ENCODE data around the gene TEP1. TPM values are rescaled to one million over a fixed set of nuclear protein-coding genes. Genes with fewer than 3 reads are reported as not detected.

TEP1 gene
- total RNA-seq, 2 experiments from 2014 or later, result 14.3 to 17.4 TPM

DNA sequence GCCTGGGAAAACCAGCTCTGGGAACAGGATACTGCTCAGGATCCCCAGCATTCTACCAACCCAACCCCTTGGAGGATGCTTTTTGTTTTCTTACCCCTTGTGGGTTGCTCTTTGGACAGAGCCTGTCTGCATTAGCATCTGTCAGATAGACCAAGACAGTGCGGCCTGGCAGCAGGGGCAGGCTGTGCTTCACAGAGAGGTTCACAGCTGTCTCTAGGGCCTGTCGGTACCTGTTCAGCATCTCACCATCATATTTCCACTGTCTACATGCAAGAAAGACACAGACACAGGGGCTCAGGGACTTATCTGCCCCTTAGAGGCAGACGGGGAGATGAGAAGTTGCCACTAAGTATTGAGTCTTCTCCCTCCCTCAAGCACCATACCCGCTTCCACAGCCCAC is 21.8 kb downstream of the TEP1 start:
- Histone ChIP-seq H3K4me1 (ENCODE audit: insufficient read depth, low read length) (no peaks in the 10 kb centered on the region), H3K36me3 (ENCODE audit: insufficient read depth, low read length) (peaks cover 83% of the 10 kb centered on the region), H3K9me3 (ENCODE audit: control insufficient read depth in 1 of 2, insufficient read depth in 1 of 2, low read length in 2 of 2) (no peaks in the 10 kb centered on the region), H3K27me3 (ENCODE audit: control insufficient read depth in 1 of 2, insufficient read depth in 2 of 2, low read length in 2 of 2) (no peaks in the 10 kb centered on the region), H3K4me3 (ENCODE audit: low read length) (no peak overlapping the region), H3K27ac (ENCODE audit: low read depth in 1 of 2, low read length in 2 of 2) (no peak overlapping the region)
- DNase-seq (no peak), ATAC-seq (ENCODE audit: poor library complexity) (no peak)
- TF ChIP-seq, protein P1, sequence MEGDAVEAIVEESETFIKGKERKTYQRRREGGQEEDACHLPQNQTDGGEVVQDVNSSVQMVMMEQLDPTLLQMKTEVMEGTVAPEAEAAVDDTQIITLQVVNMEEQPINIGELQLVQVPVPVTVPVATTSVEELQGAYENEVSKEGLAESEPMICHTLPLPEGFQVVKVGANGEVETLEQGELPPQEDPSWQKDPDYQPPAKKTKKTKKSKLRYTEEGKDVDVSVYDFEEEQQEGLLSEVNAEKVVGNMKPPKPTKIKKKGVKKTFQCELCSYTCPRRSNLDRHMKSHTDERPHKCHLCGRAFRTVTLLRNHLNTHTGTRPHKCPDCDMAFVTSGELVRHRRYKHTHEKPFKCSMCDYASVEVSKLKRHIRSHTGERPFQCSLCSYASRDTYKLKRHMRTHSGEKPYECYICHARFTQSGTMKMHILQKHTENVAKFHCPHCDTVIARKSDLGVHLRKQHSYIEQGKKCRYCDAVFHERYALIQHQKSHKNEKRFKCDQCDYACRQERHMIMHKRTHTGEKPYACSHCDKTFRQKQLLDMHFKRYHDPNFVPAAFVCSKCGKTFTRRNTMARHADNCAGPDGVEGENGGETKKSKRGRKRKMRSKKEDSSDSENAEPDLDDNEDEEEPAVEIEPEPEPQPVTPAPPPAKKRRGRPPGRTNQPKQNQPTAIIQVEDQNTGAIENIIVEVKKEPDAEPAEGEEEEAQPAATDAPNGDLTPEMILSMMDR (IDR thresholded peaks at IDR 0.05), result no peak
- H3K9me3 Mint-ChIP-seq, result no peaks in the 10 kb centered on the region
- intact Hi-C loops (cut with DNase I, micrococcal nuclease), result no loop called here
- POLR2A ChIA-PET, result no interaction called here
- no peaks in the 10 kb centered on the region for H3K27me3 Mint-ChIP-seq
- no peaks in the 10 kb centered on the region for H3K4me1 Mint-ChIP-seq (ENCODE audit: low read depth)
- CTCF ChIA-PET, result no interaction called here
- H3K4me3 Mint-ChIP-seq, result no peak overlapping the region
- peaks cover 88% of the 10 kb centered on the region for H3K36me3 Mint-ChIP-seq (ENCODE audit: low read depth)
- no peak overlapping the region for H3K27ac Mint-ChIP-seq

DNA sequence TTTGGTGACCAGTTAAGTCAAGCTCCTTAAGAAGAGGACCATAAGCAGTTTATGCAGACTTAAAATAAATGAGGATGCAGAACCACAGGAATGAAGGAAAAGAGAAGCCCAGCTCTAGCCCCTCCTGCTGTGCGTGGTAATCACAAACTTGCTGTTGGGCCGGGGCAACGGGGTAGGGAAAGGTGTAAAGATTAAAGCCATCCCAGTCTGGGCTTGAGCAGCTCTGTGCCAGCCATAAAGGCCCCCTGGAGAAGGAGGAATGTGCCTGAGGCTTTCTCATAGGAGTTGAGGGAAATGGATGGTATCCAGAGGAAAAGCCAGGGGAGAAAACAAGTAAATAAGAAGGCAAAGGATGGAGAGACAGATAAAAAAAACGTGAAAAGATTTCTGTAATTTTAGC is 25.1 kb downstream of the TEP1 start:
- TF ChIP-seq, protein P1 (IDR thresholded peaks at IDR 0.05), result no peak

DNA sequence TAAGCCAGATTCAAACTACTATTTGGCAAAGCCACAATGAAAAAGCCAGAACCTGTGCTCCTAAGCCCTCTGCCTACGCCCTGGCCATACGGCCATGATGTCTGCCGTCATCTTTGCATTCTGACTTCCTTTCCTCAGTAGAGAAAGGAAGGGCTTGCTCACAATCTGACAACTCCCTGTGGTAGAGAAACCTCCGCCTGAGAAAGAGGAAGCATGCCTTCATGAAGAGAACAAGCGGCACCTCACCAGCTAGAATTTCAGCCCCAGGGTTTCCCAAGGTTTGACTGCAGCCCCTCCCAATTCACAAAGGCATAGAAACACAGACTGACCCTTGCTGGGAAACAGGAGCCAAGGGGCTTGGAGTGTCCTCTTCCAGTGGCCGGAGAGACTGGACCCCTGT is 25.7 kb downstream of the TEP1 start:
- CTCF ChIA-PET, result no interaction called here

More for the DNA sequence above, 25.1 kb downstream of the TEP1 start:
- Mint-ChIP-seq H3K9me3 (no peaks in the 10 kb centered on the region), H3K4me3 (no peak overlapping the region), H3K4me1 (ENCODE audit: low read depth) (no peaks in the 10 kb centered on the region), H3K27me3 (no peaks in the 10 kb centered on the region), H3K27ac (no peak overlapping the region), H3K36me3 (ENCODE audit: low read depth) (peaks cover 95% of the 10 kb centered on the region)
- H3K27ac ChIP-seq (ENCODE audit: low read depth in 1 of 2, low read length in 2 of 2), result no peak overlapping the region
- H3K4me1 ChIP-seq (ENCODE audit: insufficient read depth, low read length), result no peaks in the 10 kb centered on the region
- DNase-seq (no peak), ATAC-seq (ENCODE audit: poor library complexity) (no peak)
- no peak overlapping the region for H3K4me3 ChIP-seq (ENCODE audit: low read length)
- intact Hi-C loops (cut with DNase I, micrococcal nuclease), result no loop called here
- peaks cover 88% of the 10 kb centered on the region for H3K36me3 ChIP-seq (ENCODE audit: insufficient read depth, low read length)
- ChIA-PET CTCF (no interaction called here), POLR2A (no interaction called here)
- H3K27me3 ChIP-seq (ENCODE audit: control insufficient read depth in 1 of 2, insufficient read depth in 2 of 2, low read length in 2 of 2), result no peaks in the 10 kb centered on the region
- no peaks in the 10 kb centered on the region for H3K9me3 ChIP-seq (ENCODE audit: control insufficient read depth in 1 of 2, insufficient read depth in 1 of 2, low read length in 2 of 2)

More for the DNA sequence above, 25.7 kb downstream of the TEP1 start:
- no peak for ATAC-seq (ENCODE audit: poor library complexity)
- no peak overlapping the region for H3K27ac ChIP-seq (ENCODE audit: low read depth in 1 of 2, low read length in 2 of 2)
- H3K27ac Mint-ChIP-seq, result no peak overlapping the region
- no peaks in the 10 kb centered on the region for H3K4me1 ChIP-seq (ENCODE audit: insufficient read depth, low read length)
- H3K36me3 Mint-ChIP-seq (ENCODE audit: low read depth), result peaks cover 97% of the 10 kb centered on the region
- H3K4me3 ChIP-seq (ENCODE audit: low read length), result no peak overlapping the region
- no peaks in the 10 kb centered on the region for H3K27me3 Mint-ChIP-seq
- no peaks in the 10 kb centered on the region for H3K4me1 Mint-ChIP-seq (ENCODE audit: low read depth)
- DNase-seq, result peak in 3 of 14 experiments; percentile 8 to 37 (median 20)
- POLR2A ChIA-PET, result no interaction called here
- intact Hi-C loops (cut with DNase I, micrococcal nuclease), result no loop called here
- TF ChIP-seq, protein P1 (IDR thresholded peaks at IDR 0.05), result no peak
- no peak overlapping the region for H3K4me3 Mint-ChIP-seq
- H3K9me3 ChIP-seq (ENCODE audit: control insufficient read depth in 1 of 2, insufficient read depth in 1 of 2, low read length in 2 of 2), result no peaks in the 10 kb centered on the region
- peaks cover 93% of the 10 kb centered on the region for H3K36me3 ChIP-seq (ENCODE audit: insufficient read depth, low read length)
- H3K27me3 ChIP-seq (ENCODE audit: control insufficient read depth in 1 of 2, insufficient read depth in 2 of 2, low read length in 2 of 2), result no peaks in the 10 kb centered on the region
- no peaks in the 10 kb centered on the region for H3K9me3 Mint-ChIP-seq

All from CD4-positive, alpha-beta T cell (primary cell).